GM19438 (cell line): Measurements from ENCODE around the gene TNPO1.
"Not testable (repeated sequence)": the region's sequence is repeated elsewhere in the genome, so short reads cannot be mapped to it uniquely, and the experiment has no call there.

ENCODE experiments used
- ATAC-seq: cut with Tn5 transposase; IDR thresholded peaks from one replicate; pipeline ENCODE4 v1.9.1; 2021; ENCODE audit warnings: low read depth; ENCODE audit not compliant: unreplicated experiment

Gene TNPO1

DNA sequence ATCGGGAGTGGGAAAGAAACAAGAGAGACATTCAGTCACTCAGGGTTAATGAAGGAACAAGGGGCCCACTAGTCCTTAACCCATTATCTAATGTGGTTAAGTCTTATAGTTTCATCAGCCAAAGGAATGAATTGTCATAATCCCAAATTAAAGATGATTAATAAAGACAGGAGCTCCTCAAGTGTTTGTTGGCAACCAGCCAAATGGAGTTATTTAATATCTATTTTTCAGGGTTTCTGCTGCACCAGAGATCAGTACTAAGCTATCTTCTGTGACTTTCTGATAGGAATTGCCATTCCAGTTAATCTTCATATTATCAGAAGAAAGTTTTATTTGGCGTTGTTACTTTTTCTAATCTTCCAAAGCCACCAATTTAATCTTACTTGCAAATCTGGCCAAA, 105.4 kb downstream of the TNPO1 start:
- ATAC-seq, result no peak

DNA sequence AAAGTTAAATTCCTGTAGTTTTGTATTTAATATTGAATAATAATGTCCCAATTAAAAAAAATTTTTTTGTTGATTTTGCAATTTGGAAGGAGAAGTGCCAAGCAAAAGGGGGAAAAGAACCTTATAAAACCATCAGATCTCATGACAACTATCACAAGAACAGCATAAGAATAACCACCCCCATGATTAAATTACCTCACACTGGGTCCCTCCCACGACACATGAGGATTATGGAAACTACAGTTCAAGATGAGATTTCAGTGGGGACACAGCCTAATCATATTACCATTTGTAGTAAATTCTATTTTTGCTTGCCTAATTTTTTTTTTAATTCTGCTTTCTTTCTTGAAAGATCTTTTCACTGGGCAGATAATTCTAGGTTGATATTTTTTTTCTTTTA, 106.0 kb downstream of the TNPO1 start:
- ATAC-seq, result no peak

DNA sequence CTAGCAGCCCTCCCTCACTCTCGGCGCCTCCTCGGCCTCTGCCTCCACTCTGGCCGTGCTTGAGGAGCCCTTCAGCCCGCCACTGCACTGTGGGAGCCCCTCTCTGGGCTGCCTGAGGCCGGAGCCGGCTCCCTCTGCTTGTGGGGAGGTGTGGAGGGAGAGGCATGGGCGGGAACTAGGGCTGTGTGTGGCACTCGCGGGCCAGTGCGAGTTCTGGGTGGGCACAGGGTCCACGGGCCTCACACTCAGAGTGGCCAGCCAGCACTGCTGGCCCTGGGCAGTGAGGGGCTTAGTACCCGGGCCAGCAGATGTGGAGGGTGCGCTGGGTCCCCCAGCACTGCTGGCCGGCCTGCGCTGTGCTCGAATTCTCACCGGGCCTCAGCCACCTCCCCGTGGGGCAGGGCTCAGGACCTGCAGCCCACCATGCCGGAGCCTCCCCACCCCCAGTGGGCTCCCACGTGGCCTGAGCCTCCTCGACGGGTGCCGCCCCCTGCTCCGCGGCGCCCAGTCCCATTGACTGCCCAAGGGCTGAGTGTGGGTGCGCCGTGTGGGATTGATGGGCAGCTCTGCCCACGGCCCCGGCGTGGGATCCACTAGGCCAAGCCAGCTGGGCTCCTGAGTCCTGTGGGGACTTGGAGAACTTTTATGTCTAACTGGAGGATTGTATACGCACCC, 109.0 kb downstream of the TNPO1 start:
- no peak for ATAC-seq

DNA sequence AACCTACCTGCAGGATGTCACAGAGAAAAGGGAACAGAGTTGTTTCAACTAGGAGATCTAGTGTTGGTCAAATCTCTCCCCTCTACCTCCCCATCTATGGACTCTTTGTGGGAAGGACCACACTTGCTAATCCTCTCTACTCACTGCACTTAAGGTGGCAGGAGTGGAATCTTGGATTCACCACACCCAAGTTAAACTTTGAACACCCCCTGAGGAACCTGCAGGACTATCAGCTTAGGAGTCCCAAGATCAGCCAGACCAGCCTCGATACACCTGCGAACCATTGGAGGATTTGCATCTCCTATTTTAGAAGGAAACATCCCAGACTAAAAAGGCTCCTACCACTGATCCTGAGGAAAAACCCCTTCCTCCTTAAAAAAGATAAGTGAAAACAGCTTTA, 116.2 kb downstream of the TNPO1 start:
- not testable (repeated sequence) for ATAC-seq

DNA sequence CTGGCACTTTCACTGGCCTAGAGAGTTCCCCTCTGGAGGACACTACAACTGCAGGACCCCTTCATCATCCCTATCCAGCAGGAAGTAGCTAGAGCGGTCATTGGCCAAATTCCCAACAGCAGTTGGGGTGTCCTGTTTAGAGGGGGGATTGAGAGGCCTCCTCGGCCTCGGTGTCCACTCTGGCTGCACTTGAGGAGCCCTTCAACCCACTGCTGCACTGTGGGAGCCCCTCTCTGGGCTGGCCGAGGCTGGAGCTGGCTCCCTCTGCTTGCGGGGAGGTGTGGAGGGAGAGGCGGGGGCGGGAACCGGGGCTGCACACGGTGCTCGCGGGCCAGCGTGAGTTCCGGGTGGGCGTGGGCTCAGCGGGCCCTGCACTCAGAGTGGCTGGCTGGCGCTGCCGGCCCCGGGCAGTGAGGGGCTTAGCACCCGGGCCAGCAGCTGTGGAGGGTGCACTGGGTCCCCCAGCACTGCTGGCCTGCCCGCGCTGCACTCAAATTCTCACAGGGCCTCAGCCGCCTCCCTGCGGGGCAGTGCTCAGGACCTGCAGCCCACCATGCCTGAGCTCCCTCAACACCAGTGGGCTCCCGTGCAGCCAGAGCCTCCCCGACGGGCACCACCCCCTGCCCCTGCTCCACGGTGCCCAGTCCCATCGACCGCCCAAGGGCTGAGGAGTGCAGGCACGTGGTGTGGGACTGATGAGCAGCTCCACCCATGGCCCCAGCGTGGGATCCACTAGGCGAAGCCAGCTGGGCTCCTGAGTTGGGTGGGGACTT, 118.7 kb downstream of the TNPO1 start:
- not testable (repeated sequence) for ATAC-seq

DNA sequence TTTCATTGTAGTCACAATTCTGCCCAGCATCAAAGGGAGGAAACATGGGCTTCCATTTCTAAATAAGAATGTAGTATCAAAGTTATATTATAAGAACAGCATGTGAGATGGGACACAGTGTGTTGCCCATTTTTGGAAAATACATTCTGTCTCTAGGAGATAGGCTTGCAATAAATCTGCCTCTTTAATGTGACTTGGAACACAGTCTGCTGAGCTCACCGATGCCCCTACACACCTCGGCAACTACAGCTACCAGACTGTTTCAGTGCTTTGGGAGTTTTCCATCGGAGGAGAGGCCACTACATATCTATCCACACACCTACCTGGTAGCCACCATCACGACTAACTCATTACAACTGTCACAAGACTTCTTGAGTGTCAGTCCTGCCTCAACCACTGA, 120.4 kb downstream of the TNPO1 start:
- ATAC-seq, result no peak

DNA sequence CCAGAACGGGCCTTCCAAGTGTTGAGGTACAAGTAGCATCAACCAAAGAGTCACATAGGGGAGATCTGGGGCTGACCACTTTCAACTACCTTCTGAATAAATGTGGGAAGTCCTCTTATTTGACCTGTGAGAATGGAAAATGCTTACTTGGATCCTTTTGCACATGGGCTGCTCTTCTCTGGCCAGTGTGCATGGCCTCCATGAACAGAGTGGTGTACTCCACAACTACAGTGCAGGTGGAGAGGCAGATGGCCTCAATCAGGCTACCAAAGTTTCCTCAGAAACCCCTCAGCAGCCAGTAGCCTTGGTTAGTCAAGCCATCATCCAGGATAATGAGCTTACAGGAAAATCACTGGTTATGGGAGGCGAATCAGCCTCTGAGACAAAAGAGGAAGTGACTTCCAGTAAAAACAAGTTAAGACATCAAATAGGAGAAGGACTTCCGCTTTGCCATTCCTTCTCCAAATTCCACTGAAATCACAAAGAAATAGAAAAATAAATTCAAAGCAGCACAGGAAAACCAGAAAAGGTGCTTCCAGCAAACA, 121.1 kb downstream of the TNPO1 start:
- no peak for ATAC-seq

DNA sequence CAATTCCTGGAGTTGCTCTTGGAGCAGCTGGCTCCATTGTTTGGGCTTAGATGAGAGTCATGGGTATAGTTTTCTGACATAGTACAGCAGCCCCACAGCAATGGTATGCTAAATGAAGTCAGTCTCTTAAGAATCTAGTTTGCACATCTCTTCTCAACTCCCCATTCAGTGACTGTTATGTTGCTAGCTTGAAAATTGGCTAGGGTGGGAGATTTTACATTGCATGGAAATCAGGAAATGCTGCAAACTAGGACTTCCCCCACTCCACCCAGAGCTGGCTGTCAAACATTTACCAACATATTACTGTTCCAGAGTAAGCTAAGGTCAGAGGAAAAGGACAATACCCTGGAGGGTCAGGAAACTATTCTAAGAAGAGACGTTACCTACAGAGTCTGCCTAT, 121.7 kb downstream of the TNPO1 start:
- ATAC-seq, result no peak

DNA sequence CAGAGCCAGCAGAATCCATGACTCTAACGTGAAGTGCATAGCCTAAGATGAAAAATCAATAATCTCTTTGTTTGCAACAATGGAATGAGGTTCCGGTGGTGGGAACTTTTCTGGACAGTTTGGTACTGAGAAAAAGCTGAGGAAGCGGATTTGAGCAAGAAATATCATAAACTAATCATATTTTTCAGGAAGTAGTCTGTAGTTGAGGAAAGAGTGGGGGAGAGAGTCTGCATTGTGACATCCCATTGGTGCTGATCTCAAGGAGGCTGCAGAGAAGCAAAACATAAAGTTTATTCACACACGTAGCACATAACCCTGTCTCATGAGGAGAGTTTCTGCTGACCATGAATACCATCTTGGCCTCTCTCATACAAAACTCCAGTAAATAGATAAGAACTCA, 123.6 kb downstream of the TNPO1 start:
- no peak for ATAC-seq

DNA sequence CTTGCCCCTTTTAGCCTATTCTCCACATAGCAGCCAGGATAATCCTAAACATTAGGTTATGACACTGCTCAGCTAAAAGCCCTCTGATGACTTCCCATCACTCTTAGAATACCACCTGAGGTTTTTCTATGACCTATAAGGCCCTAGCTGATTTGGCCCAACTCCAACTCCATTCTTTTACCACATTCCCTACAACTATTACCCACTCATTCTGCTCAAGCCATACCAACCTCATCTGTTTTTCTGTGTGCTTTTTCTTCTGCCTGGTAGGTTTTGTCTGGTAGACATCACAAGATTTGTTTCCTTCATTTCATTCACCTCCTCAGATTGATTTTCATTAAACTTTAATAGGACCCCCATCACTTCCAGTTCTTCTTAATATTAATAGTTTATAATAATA, 126.8 kb downstream of the TNPO1 start:
- ATAC-seq, result no peak

DNA sequence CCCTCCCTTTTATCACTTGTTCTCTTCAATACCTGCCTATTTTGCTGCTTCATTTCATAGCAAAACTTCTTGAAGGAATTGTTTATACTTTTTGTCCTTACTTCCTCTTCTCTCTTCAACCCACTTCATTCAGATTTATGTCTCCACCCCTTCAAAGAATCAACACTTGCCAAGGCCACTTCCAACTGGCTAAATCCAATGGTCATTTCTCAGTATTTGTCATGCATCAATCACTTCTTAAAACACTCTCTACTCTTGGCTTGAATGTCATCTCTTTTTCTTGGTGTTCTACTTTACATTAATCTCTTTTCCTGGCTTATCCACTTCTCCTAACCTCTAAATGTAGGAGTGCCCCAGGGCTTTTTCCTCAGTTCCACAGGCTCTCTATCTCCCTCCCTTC, 131.0 kb downstream of the TNPO1 start:
- ATAC-seq, result no peak

DNA sequence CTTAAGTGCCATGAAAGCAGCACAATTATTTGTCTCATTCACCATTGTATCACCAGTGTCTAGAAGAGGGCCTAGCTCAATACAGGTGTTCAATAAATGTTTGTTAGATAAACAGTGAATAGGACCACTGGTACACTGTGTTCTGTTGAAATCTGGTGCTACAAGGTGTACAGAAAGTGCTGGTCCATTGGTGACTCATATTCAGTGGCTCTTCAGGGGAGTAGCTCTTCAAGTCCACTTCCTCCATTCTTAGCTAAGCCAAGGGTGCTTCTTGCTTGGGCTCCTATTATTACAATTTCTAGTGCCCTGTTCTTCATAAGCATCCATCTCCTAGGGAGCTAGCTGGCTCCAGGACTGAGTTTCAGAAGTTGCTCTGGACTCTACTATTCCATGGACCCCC, 133.0 kb downstream of the TNPO1 start:
- ATAC-seq, result no peak

DNA sequence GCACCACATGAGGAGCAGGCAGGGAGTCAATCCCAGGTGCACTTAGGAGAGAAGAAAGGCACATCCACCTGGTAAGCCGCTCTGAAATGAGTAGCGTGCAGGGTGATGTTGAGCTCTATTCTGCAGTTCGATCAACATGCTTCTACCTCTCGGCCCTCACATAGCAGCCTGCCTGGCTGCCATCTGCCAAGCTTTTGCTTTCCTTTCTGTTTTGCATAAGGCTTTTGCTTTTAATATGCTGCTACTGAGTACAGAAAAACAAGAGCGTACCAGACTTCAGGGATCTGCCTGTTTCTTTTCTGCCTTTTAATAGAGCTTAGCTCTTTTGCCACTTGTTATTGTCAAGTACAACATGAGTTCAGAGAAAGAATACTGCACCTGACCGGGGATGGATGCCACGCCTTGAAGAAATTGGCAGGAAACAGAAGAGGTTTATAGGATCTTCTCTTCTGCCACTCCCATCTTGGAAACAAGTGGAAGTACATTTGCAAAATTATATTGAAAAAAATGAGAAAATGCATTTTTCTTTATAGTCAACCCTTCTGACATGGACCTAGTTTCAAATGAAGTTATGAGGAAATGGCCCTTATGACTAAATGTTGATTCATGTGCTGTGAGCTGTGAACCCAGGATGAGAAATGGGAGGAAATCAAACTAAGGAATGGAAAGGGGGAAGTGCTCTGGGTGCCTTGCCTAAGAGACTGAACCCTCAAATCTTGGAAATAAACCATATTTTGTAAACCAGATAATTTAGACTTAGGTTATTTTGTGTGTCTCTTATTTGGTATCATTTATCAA, 135.4 kb downstream of the TNPO1 start:
- ATAC-seq, result no peak

DNA sequence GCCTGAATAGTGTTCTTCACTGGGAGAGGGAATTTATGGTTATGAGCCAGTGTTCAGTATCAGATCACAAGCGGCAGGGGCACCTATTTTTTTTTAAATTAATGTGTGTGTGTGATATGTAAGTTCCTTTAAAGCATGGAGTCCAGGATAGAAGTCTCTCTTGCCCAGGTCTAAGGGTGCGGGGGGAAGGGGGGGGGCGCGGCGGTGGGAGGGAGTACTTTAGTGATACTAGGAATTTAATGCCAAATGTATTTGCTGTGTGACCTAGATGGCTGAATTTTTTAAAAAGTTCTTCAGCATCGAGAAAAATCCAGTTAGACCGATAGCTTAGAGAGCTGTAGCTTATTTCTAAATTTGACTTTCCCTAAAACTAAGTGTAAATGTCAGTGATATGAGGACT, 137.9 kb downstream of the TNPO1 start:
- ATAC-seq, result no peak

DNA sequence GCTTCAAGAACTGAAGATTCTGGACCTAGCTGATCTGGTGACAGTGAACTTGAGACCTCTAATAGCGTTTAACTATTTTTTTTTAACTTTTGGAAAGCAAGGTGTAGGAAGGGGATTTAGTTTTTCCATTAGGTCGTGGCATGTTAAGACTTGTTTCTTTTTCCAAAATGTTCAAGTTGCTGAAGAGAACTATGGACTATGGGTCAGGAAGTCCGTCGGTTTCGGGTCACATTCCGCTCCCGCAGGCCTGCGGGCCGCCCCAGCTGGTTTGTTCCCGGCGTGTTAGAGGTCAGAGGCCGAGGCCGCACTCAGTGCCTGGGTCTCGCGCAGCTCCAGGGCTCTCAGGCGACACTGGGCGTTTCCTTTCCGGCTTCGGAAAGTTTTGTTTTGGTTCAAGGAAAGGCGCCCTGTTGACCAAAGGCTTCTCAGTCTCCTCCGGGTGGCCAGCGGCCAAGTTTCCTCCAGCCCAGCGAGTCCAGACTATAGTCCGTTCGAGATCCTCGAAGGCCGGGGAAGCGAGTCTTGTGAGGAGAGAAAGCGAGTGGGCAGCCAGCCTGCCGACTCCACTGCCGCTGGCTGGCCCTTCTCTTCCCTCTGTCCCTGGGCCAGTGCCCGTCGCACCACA, 138.8 kb downstream of the TNPO1 start:
- ATAC-seq, result peak; percentile 49

DNA sequence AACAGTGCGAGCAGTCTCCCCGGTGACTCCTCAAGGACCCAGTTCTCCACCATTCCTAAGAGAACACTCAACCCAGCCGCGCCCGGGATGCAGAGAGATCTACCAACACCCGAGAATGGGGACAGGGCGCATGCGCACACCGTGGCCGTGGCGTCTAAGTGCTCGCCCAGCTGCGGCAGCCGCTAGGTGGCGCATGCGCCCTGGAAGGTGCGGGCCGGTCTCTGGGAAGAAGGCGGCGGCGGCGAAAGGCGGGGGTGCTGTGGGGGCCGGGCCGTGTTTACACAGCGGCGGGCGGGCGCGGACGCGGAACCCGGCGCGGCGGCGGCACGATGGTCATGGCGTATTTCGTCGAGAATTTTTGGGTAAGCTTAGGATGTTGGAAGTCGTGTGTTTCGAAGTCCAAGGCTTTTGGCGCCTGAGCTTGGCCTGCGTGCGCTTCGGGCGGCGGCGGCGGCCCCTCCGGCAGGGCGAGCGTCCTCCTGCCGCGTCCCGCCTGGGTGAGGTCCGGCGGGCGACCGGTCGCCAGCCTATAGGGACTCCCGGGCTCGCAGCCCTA, 139.4 kb downstream of the TNPO1 start, which contains the start of gene FCHO2:
Gene FCHO2 (plus strand): TSS at position 274 of the 556 bp plus-strand sequence. CDS start 56 bp downstream, at position 330.
- peak; percentile 94 for ATAC-seq

DNA sequence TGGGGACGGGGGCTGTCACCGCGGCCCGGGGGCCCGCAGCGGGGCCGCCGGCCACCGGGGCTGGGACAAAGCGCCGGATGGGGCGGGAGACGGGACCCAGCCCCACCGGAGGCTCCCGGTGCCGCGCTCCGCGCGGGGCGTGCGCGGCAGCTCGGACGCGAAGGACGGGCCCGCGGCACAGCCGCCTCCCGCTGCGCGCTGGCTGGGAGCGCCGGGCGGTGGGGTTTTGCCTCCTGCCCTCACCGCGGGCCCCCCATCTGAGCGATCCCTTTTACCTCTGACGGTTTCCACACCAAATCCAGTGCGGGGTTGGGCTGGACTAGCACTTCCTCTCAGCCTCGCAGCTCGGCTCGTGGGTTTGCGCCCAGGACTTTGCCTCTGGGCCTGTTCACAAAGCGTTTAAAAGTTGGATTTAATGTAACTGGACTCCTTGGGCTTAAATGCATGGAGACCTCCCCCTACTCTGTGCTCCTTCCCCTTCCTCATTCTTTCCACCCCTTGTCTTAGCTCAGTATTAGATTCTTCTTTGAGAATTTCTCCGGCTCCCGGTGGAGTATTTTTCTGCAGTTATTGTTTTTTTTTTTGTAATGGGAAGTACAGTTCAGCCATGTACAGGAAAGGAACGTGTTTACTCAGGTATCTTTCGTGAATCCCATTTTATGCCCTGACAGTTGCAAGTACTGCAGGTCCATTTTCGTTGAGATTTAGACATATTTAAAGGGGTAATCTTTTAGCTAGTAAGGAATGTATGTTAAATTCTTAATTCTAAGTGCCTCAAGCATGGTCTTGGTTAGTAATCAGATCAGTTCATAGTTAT, 140.1 kb downstream of the TNPO1 start:
- ATAC-seq, result peak; percentile 34

DNA sequence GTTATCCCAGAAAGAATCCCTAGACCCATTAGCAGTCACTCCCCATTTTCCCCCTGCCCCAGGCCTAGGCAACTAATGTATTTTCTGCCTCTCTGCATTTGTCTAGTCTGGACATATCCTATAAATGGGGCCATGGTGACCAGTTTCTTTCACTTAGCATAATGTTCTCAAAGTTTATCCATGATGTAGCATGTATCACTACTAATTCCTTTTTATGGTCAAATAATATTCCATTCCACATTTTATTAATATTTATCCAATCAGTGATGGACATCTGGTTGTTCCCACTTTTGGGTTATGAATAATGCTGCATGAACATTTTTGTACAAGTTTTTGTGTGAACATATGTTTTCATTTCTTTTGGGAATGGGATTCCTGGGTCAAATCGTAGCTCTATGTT, 140.9 kb downstream of the TNPO1 start:
- no peak for ATAC-seq

DNA sequence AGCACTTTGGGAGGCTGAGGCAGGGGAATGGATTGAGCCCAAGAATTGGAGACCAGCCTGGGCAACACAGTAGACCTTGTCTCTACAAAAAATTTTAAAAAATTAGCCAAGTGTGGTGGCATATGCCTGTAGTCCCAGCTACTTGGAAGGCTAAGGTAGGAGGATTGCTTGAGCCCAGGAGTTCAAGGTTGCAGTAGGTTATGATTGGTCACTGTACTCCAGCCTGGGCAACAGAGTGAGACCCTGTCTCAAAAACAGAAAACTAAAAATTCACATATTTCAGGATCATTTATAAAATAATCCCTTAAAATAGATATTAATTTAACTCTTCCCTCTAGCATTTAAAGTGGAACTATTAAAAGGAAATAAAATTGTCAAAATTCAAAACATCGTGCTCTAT, 142.8 kb downstream of the TNPO1 start:
- no peak for ATAC-seq
